Smooth muscle cell (in vitro differentiated cells): ENCODE results near the gene MEIKIN. TPM values are rescaled to one million over a fixed set of nuclear protein-coding genes. Genes with fewer than 3 reads are reported as not detected.

Source experiments
- DNase-seq: peaks from one replicate; lab custom pipeline; 2025; ENCODE audit not compliant: unreplicated experiment; lab: John Stamatoyannopoulos, UW
- H2AFZ ChIP-seq: fragments of 200-600 bp; sonication (generic); 2 replicates; pipeline ENCODE4 v1.6.0; 2016; ENCODE audit warnings: antibody characterized with exemption, low read depth, mild to moderate bottlenecking
- H3F3A ChIP-seq: fragments of 200-600 bp; sonication (generic); 2 replicates; pipeline ENCODE4 v1.6.0; 2017; ENCODE audit warnings: antibody characterized with exemption, low read depth
- H3K27ac ChIP-seq: fragments of 200-600 bp; sonication (generic); 2 replicates; pipeline ENCODE4 v1.5.1; 2016; ENCODE audit warnings: low read depth, mild to moderate bottlenecking
- H3K27me3 ChIP-seq: fragments of 200-600 bp; sonication (generic); 2 replicates; pipeline ENCODE4 v1.6.1; 2016; ENCODE audit warnings: low read depth, mild to moderate bottlenecking
- H3K36me3 ChIP-seq: fragments of 200-600 bp; sonication (generic); 2 replicates; pipeline ENCODE4 v1.5.1; 2016; ENCODE audit warnings: low read depth
- H3K4me1 ChIP-seq: fragments of 200-600 bp; sonication (generic); 2 replicates; pipeline ENCODE4 v1.5.1; 2016; ENCODE audit warnings: low read depth
- H3K4me2 ChIP-seq: fragments of 200-600 bp; sonication (generic); 2 replicates; pipeline ENCODE4 v1.6.0; 2016; ENCODE audit warnings: mild to moderate bottlenecking
- H3K4me3 ChIP-seq: fragments of 200-600 bp; sonication (generic); 2 replicates; pipeline ENCODE4 v1.5.1; 2016; ENCODE audit warnings: mild to moderate bottlenecking
- H3K79me2 ChIP-seq: fragments of 200-600 bp; sonication (generic); 2 replicates; pipeline ENCODE4 v1.6.0; 2016; ENCODE audit warnings: low read depth, mild to moderate bottlenecking
- H3K9ac ChIP-seq: fragments of 200-600 bp; sonication (generic); 2 replicates; pipeline ENCODE4 v1.6.0; 2016; ENCODE audit warnings: low read depth
- H3K9me3 ChIP-seq: fragments of 200-600 bp; sonication (generic); replicated peaks from 2 replicates; pipeline ENCODE4 v1.5.1; 2016; ENCODE audit warnings: low read depth
- H4K20me1 ChIP-seq: fragments of 200-600 bp; sonication (generic); 2 replicates; pipeline ENCODE4 v1.6.0; 2016; ENCODE audit warnings: low read depth
- WGBS: methylation state at CpG from one replicate; pipeline ENCODE4 v1.1.7; 2016; ENCODE audit warnings: low lambda C conversion rate; 5-methylcytosine and 5-hydroxymethylcytosine counted together
- polyA plus RNA-seq: library from polyadenylated mRNA; unstranded; fragments of >200 nt; fragmentation: Nextera tagmentation; extraction: Ambion mirVana; gene quantifications from 2 replicates; pipeline ENCODE4 v1.2.1, GENCODE V29; 2016
- total RNA-seq: library from RNA; depleted of rRNA; stranded (reverse); fragments of >200 nt; gene quantifications from 2 replicates; pipeline ENCODE4 v1.2.3, GENCODE V29; 2014
- TF ChIP-seq, protein P1 (sequence below): fragments of 200-600 bp; sonication (generic); IDR thresholded peaks from 2 replicates; pipeline ENCODE4 v1.5.1; 2017; ENCODE audit warnings: borderline replicate concordance, mild to moderate bottlenecking, antibody characterized with exemption; ENCODE audit not compliant: insufficient read depth, poor library complexity, severe bottlenecking

Gene MEIKIN
- total and polyA plus RNA-seq, 2 experiments from 2014 or later, result not detected

DNA sequence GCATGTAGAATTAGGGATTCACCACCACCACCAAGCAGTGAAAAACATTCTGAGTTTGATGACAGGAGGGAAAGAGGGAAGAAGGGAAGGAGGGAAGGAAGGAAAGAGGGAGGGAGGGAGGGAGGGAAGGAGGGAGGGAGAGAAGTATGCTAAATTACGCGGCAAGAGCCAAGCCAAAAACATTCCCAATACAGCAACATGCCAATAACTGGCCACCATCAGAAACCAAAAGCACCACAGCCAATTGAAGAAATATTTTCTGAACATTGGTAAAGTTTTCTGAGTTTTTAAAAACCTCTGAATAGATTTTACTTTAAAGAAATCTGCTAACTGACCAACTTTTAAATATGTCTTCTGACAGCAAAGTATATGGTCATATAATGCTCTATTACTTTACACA lies 184.7 kb downstream of the MEIKIN start:
- Histone ChIP-seq H3F3A (no peaks in the 10 kb centered on the region), H3K27ac (no peak overlapping the region), H3K79me2 (peaks cover 100% of the 10 kb centered on the region), H3K4me1 (peaks cover 7% of the 10 kb centered on the region), H3K4me3 (no peak overlapping the region), H2AFZ (no peak overlapping the region), H3K36me3 (no peaks in the 10 kb centered on the region), H3K4me2 (no peak overlapping the region), H3K9me3 (no peaks in the 10 kb centered on the region), H3K27me3 (no peaks in the 10 kb centered on the region), H3K9ac (no peak overlapping the region), H4K20me1 (peaks cover 91% of the 10 kb centered on the region)
- no peak for DNase-seq
- TF ChIP-seq, protein P1, sequence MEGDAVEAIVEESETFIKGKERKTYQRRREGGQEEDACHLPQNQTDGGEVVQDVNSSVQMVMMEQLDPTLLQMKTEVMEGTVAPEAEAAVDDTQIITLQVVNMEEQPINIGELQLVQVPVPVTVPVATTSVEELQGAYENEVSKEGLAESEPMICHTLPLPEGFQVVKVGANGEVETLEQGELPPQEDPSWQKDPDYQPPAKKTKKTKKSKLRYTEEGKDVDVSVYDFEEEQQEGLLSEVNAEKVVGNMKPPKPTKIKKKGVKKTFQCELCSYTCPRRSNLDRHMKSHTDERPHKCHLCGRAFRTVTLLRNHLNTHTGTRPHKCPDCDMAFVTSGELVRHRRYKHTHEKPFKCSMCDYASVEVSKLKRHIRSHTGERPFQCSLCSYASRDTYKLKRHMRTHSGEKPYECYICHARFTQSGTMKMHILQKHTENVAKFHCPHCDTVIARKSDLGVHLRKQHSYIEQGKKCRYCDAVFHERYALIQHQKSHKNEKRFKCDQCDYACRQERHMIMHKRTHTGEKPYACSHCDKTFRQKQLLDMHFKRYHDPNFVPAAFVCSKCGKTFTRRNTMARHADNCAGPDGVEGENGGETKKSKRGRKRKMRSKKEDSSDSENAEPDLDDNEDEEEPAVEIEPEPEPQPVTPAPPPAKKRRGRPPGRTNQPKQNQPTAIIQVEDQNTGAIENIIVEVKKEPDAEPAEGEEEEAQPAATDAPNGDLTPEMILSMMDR, result no peak
- WGBS, result 100% methylated on average over 2 of the region's 2 CpGs

GRCh38 chr5:131759704-131760103 lies 185.8 kb downstream of the MEIKIN start:
- WGBS, result 93% methylated on average over 1 of the region's 1 CpG
- DNase-seq, result no peak
- H3K4me1 ChIP-seq, result peaks cover 7% of the 10 kb centered on the region
- peaks cover 100% of the 10 kb centered on the region for H3K79me2 ChIP-seq
- H3F3A ChIP-seq, result no peaks in the 10 kb centered on the region
- no peak overlapping the region for H3K27ac ChIP-seq
- TF ChIP-seq, protein P1, result no peak
- H3K9me3 ChIP-seq, result no peaks in the 10 kb centered on the region
- H2AFZ ChIP-seq, result no peak overlapping the region
- H3K9ac ChIP-seq, result no peak overlapping the region
- no peak overlapping the region for H3K4me3 ChIP-seq
- no peaks in the 10 kb centered on the region for H3K27me3 ChIP-seq
- H3K4me2 ChIP-seq, result no peak overlapping the region
- H4K20me1 ChIP-seq, result peaks cover 92% of the 10 kb centered on the region
- no peaks in the 10 kb centered on the region for H3K36me3 ChIP-seq

DNA sequence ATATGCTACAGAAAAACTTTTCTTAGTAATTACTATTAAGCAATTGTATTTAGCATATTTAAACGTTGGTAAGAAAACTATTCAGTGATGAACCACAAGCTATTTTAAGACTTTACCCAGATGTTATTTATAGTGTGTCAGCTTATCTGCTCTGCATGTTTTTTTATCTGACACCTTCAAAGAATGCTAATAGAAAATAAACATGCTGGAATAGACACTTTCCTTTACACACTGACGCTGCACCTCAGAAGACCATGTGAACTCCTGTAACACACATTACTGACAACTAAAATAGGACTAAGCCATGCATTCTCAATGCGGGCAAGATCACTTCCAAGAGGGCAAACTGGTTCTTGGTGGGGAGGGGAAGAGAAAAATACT lies 187.0 kb downstream of the MEIKIN start:
- Histone ChIP-seq H3K27ac (no peak overlapping the region), H3K79me2 (peaks cover 100% of the 10 kb centered on the region), H3K9ac (no peak overlapping the region), H3K9me3 (no peaks in the 10 kb centered on the region), H3K36me3 (no peaks in the 10 kb centered on the region), H3F3A (no peaks in the 10 kb centered on the region), H3K4me3 (no peak overlapping the region), H3K27me3 (no peaks in the 10 kb centered on the region), H2AFZ (no peak overlapping the region), H3K4me1 (peaks cover 7% of the 10 kb centered on the region), H3K4me2 (peak overlapping the region; percentile 69), H4K20me1 (peaks cover 97% of the 10 kb centered on the region)
- 31% methylated on average over 3 of the region's 3 CpGs for WGBS
- no peak for DNase-seq
- TF ChIP-seq, protein P1, result no peak

DNA sequence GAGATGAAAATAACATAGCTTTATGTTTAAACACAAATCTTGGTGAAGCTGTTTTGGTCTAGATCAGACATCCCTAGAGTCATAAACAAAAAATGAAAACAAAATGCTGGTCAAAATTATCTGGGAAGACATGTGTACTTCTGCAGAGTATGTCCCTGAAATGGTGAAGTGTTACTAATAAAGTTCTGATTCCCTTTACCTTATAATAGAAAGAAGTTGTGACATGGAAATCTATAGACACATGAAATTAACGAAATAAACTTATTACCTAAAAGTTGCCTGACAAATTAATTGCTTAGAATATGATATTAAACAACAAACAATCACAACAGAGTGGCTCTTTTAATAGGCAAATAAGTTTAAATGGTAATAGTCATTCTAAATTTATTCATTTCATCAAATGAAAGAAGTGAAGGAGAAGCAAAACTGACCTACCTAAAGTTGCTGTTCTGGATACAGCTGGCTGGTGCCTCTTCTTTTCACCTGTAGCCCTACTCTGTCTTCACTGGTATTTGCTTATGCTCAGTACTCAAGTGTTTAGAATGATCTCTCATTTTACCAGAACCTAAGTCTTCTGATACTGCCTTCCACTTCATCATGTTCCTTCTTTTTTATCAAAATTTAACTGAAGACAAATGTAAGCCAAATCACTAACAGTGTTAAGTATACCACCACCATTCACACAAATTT lies 187.5 kb downstream of the MEIKIN start:
- WGBS, result 98% methylated on average over 1 of the region's 1 CpG
- H4K20me1 ChIP-seq, result peaks cover 98% of the 10 kb centered on the region
- H3K4me2 ChIP-seq, result peak overlapping the region; percentile 69
- TF ChIP-seq, protein P1, result no peak
- H3K9me3 ChIP-seq, result no peaks in the 10 kb centered on the region
- no peak overlapping the region for H2AFZ ChIP-seq
- H3K27ac ChIP-seq, result no peak overlapping the region
- H3K27me3 ChIP-seq, result no peaks in the 10 kb centered on the region
- DNase-seq, result no peak
- no peaks in the 10 kb centered on the region for H3K36me3 ChIP-seq
- H3K79me2 ChIP-seq, result peaks cover 100% of the 10 kb centered on the region
- no peaks in the 10 kb centered on the region for H3F3A ChIP-seq
- H3K9ac ChIP-seq, result no peak overlapping the region
- peaks cover 7% of the 10 kb centered on the region for H3K4me1 ChIP-seq
- no peak overlapping the region for H3K4me3 ChIP-seq
